GM23338 (cell line): ENCODE measurements around the gene MBD3L4.
"Not testable (repeated sequence)": the region's sequence is repeated elsewhere in the genome, so short reads cannot be mapped to it uniquely, and the experiment has no call there.

ENCODE experiments used
- CREB1 ChIP-seq: fragments of 250-450 bp; sonication (Bioruptor Pico); IDR thresholded peaks from 2 replicates; pipeline ENCODE4 v1.5.0; 2020; ENCODE audit warnings: low read depth, mild to moderate bottlenecking, moderate library complexity
- EZH2 ChIP-seq: fragments of 200-600 bp; sonication (generic); IDR thresholded peaks from one replicate; pipeline ENCODE4 v1.8.0; 2017; ENCODE audit warnings: antibody characterized with exemption, mild to moderate bottlenecking, low read depth; ENCODE audit not compliant: unreplicated experiment
- EZH2phosphoT487 ChIP-seq: fragments of 200-600 bp; sonication (generic); IDR thresholded peaks from one replicate; pipeline ENCODE4 v1.8.1; 2018; ENCODE audit warnings: antibody characterized with exemption; ENCODE audit not compliant: unreplicated experiment
- JUNB ChIP-seq: IDR thresholded peaks from one replicate; pipeline ENCODE4 v1.6.1; 2016; ENCODE audit warnings: antibody characterized with exemption; ENCODE audit not compliant: unreplicated experiment
- POLR2AphosphoS5 ChIP-seq: IDR thresholded peaks from 2 replicates; pipeline ENCODE4 v1.6.1; 2016; ENCODE audit warnings: antibody characterized with exemption, low read depth
- STAT1 ChIP-seq: IDR thresholded peaks from one replicate; pipeline ENCODE4 v1.6.1; 2016; ENCODE audit warnings: antibody characterized with exemption; ENCODE audit not compliant: unreplicated experiment
- ZNF331 ChIP-seq: fragments of 250-450 bp; sonication (Bioruptor Pico); IDR thresholded peaks from 2 replicates; pipeline ENCODE4 v1.5.0; 2020; ENCODE audit warnings: low read depth, mild to moderate bottlenecking, moderate library complexity
- TF ChIP-seq, protein P1 (sequence below), 2 experiments: fragments of 200-600 bp in 1 of 2; sonication (generic) in 1 of 2; conservative IDR thresholded peaks; 2 replicates each; pipeline versions ENCODE4 v1.5.1 to v1.6.1; 2016 to 2017; ENCODE audit warnings: antibody characterized with exemption in 2 of 2, low read depth in 2 of 2, mild to moderate bottlenecking in 2 of 2, moderate library complexity in 1 of 2
- TF ChIP-seq, protein P2 (sequence below): fragments of 250-450 bp; sonication (Bioruptor Pico); IDR thresholded peaks from 2 replicates; pipeline ENCODE4 v1.5.0; 2020; ENCODE audit warnings: mild to moderate bottlenecking, moderate library complexity
- TF ChIP-seq, protein P3 (sequence below): IDR thresholded peaks from one replicate; pipeline ENCODE4 v1.6.1; 2018; ENCODE audit warnings: antibody characterized with exemption; ENCODE audit not compliant: unreplicated experiment

DNA sequence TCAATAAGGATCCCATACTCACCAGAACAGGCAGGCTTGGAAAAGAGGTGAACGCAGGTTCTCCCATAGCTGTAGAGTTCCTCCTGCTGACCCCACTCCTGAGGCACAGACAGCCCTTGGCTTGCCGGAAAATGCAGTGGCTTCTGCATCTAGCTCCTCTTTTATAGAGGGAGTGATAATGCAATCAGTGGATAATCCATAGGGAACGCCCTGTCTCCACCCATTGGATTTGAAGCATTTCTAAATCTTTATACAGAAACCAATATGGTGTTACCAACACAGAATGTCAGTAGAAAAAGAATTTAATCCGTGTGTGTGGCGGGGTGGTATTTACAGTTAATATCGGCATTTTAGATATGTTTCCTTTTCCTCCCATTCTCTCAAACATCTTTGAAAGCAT is 18.6 kb downstream of the MBD3L4 start, which contains the start of gene MBD3L2B:
- TF ChIP-seq JUNB; CREB1; POLR2AphosphoS5; EZH2; EZH2phosphoT487; ZNF331 (CRISPR knock-in tag); STAT1: not testable (repeated sequence)
- TF ChIP-seq, protein P1, sequence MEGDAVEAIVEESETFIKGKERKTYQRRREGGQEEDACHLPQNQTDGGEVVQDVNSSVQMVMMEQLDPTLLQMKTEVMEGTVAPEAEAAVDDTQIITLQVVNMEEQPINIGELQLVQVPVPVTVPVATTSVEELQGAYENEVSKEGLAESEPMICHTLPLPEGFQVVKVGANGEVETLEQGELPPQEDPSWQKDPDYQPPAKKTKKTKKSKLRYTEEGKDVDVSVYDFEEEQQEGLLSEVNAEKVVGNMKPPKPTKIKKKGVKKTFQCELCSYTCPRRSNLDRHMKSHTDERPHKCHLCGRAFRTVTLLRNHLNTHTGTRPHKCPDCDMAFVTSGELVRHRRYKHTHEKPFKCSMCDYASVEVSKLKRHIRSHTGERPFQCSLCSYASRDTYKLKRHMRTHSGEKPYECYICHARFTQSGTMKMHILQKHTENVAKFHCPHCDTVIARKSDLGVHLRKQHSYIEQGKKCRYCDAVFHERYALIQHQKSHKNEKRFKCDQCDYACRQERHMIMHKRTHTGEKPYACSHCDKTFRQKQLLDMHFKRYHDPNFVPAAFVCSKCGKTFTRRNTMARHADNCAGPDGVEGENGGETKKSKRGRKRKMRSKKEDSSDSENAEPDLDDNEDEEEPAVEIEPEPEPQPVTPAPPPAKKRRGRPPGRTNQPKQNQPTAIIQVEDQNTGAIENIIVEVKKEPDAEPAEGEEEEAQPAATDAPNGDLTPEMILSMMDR (conservative IDR thresholded peaks at IDR 0.05; ENCODE audit: low read depth in 2 of 2), result not testable (repeated sequence)
- TF ChIP-seq, protein P2, sequence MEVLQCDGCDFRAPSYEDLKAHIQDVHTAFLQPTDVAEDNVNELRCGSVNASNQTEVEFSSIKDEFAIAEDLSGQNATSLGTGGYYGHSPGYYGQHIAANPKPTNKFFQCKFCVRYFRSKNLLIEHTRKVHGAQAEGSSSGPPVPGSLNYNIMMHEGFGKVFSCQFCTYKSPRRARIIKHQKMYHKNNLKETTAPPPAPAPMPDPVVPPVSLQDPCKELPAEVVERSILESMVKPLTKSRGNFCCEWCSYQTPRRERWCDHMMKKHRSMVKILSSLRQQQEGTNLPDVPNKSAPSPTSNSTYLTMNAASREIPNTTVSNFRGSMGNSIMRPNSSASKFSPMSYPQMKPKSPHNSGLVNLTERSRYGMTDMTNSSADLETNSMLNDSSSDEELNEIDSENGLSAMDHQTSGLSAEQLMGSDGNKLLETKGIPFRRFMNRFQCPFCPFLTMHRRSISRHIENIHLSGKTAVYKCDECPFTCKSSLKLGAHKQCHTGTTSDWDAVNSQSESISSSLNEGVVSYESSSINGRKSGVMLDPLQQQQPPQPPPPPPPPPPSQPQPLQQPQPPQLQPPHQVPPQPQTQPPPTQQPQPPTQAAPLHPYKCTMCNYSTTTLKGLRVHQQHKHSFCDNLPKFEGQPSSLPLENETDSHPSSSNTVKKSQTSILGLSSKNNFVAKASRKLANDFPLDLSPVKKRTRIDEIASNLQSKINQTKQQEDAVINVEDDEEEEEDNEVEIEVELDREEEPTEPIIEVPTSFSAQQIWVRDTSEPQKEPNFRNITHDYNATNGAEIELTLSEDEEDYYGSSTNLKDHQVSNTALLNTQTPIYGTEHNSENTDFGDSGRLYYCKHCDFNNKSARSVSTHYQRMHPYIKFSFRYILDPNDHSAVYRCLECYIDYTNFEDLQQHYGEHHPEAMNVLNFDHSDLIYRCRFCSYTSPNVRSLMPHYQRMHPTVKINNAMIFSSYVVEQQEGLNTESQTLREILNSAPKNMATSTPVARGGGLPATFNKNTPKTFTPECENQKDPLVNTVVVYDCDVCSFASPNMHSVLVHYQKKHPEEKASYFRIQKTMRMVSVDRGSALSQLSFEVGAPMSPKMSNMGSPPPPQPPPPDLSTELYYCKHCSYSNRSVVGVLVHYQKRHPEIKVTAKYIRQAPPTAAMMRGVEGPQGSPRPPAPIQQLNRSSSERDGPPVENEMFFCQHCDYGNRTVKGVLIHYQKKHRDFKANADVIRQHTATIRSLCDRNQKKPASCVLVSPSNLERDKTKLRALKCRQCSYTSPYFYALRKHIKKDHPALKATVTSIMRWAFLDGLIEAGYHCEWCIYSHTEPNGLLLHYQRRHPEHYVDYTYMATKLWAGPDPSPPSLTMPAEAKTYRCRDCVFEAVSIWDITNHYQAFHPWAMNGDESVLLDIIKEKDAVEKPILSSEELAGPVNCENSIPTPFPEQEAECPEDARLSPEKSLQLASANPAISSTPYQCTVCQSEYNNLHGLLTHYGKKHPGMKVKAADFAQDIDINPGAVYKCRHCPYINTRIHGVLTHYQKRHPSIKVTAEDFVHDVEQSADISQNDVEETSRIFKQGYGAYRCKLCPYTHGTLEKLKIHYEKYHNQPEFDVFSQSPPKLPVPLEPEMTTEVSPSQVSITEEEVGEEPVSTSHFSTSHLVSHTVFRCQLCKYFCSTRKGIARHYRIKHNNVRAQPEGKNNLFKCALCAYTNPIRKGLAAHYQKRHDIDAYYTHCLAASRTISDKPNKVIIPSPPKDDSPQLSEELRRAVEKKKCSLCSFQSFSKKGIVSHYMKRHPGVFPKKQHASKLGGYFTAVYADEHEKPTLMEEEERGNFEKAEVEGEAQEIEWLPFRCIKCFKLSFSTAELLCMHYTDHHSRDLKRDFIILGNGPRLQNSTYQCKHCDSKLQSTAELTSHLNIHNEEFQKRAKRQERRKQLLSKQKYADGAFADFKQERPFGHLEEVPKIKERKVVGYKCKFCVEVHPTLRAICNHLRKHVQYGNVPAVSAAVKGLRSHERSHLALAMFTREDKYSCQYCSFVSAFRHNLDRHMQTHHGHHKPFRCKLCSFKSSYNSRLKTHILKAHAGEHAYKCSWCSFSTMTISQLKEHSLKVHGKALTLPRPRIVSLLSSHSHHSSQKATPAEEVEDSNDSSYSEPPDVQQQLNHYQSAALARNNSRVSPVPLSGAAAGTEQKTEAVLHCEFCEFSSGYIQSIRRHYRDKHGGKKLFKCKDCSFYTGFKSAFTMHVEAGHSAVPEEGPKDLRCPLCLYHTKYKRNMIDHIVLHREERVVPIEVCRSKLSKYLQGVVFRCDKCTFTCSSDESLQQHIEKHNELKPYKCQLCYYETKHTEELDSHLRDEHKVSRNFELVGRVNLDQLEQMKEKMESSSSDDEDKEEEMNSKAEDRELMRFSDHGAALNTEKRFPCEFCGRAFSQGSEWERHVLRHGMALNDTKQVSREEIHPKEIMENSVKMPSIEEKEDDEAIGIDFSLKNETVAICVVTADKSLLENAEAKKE (CRISPR knock-in tag), result not testable (repeated sequence)
- TF ChIP-seq, protein P3, sequence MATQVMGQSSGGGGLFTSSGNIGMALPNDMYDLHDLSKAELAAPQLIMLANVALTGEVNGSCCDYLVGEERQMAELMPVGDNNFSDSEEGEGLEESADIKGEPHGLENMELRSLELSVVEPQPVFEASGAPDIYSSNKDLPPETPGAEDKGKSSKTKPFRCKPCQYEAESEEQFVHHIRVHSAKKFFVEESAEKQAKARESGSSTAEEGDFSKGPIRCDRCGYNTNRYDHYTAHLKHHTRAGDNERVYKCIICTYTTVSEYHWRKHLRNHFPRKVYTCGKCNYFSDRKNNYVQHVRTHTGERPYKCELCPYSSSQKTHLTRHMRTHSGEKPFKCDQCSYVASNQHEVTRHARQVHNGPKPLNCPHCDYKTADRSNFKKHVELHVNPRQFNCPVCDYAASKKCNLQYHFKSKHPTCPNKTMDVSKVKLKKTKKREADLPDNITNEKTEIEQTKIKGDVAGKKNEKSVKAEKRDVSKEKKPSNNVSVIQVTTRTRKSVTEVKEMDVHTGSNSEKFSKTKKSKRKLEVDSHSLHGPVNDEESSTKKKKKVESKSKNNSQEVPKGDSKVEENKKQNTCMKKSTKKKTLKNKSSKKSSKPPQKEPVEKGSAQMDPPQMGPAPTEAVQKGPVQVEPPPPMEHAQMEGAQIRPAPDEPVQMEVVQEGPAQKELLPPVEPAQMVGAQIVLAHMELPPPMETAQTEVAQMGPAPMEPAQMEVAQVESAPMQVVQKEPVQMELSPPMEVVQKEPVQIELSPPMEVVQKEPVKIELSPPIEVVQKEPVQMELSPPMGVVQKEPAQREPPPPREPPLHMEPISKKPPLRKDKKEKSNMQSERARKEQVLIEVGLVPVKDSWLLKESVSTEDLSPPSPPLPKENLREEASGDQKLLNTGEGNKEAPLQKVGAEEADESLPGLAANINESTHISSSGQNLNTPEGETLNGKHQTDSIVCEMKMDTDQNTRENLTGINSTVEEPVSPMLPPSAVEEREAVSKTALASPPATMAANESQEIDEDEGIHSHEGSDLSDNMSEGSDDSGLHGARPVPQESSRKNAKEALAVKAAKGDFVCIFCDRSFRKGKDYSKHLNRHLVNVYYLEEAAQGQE, result not testable (repeated sequence)
